SK-N-SH (cell line): ENCODE data around the gene ARHGDIG.

Experiments used
- CTCF ChIP-seq: fragments of 200-600 bp; sonication (generic); IDR thresholded peaks from 2 replicates; pipeline ENCODE4 v1.6.1; 2017; ENCODE audit warnings: antibody characterized with exemption, mild to moderate bottlenecking, moderate library complexity
- EP300 ChIP-seq, 2 experiments: IDR thresholded peaks; 2 replicates each; pipeline versions ENCODE4 v1.4.0 to v1.6.1; 2012; ENCODE audit warnings: borderline replicate concordance in 1 of 2, low read depth in 1 of 2, low read length in 1 of 2
- EZH2phosphoT487 ChIP-seq: fragments of 200-600 bp; sonication (generic); IDR thresholded peaks from 2 replicates; pipeline ENCODE4 v1.6.1; 2017; ENCODE audit warnings: low read depth, mixed run types, mild to moderate bottlenecking, antibody characterized with exemption, moderate library complexity, borderline replicate concordance
- FOXM1 ChIP-seq: IDR thresholded peaks from 2 replicates; pipeline ENCODE4 v1.4.0; 2012; ENCODE audit warnings: low read depth, mild to moderate bottlenecking
- GABPA ChIP-seq: IDR thresholded peaks from 2 replicates; pipeline ENCODE4 v1.4.0; 2012; ENCODE audit warnings: low read depth, mild to moderate bottlenecking
- GATA2 ChIP-seq: sonication (generic); formaldehyde crosslinking; IDR thresholded peaks from 2 replicates; pipeline ENCODE4 v1.5.0; 2020; ENCODE audit warnings: mild to moderate bottlenecking, missing genetic modification reagents
- MAX ChIP-seq: IDR thresholded peaks from 2 replicates; pipeline ENCODE4 v1.4.0; 2012; ENCODE audit warnings: low read depth
- RAD21 ChIP-seq: IDR thresholded peaks from 2 replicates; pipeline ENCODE4 v1.6.1; 2012; ENCODE audit warnings: mild to moderate bottlenecking, low read length
- RCOR1 ChIP-seq: fragments of 150-350 bp; IDR thresholded peaks from 2 replicates; pipeline ENCODE4 v1.6.1; 2017; ENCODE audit warnings: antibody characterized with exemption, low read length
- REST ChIP-seq: IDR thresholded peaks from 2 replicates; pipeline ENCODE4 v1.6.1; 2012; ENCODE audit warnings: mild to moderate bottlenecking, low read depth, low read length, moderate library complexity
- RXRA ChIP-seq: IDR thresholded peaks from 2 replicates; pipeline ENCODE4 v1.4.0; 2012; ENCODE audit warnings: low read depth, mild to moderate bottlenecking, borderline replicate concordance

GRCh38 chr16:314351-314750 lies 34.0 kb downstream of the ARHGDIG start:
- no peak for TF ChIP-seq MAX
- no peak for TF ChIP-seq CTCF
- TF ChIP-seq RCOR1: no peak
- no peak for TF ChIP-seq EP300 (IDR thresholded peaks at IDR 0.05; ENCODE audit: borderline replicate concordance in 1 of 2, low read depth in 1 of 2, low read length in 1 of 2)
- TF ChIP-seq RXRA: no peak
- TF ChIP-seq GABPA: no peak
- TF ChIP-seq EZH2phosphoT487: no peak
- no peak for TF ChIP-seq REST
- TF ChIP-seq FOXM1: no peak
- TF ChIP-seq RAD21: no peak
- TF ChIP-seq GATA2: no peak
